Measurements from ENCODE around the gene FGGY. TPM values are rescaled to one million over a fixed set of nuclear protein-coding genes. Genes with fewer than 3 reads are reported as not detected.
A peak's percentile ranks its signal among the peaks of the same experiment; 100 is the strongest.

The FGGY gene
- total and polyA plus RNA-seq, 4 donors: 9.0 to 44.4 (median 21.1) TPM

- no peak for DNase-seq (ENCODE audit: low read depth in 4 of 6, low spot score in 6 of 6)
- Histone ChIP-seq H3K27me3 (ENCODE audit: control insufficient read depth, insufficient read depth, low read length) (no peaks in the 10 kb centered on the region), H3K36me3 (ENCODE audit: control insufficient read depth, insufficient read depth, low read length) (no peaks in the 10 kb centered on the region), H3K4me1 (ENCODE audit: control insufficient read depth, insufficient read depth, low read length) (no peaks in the 10 kb centered on the region), H3K9me3 (ENCODE audit: control insufficient read depth, insufficient read depth, low read length) (no peaks in the 10 kb centered on the region), H3K4me3 (ENCODE audit: low read depth, low read length) (no peak overlapping the region), H3K27ac (ENCODE audit: low read depth, low read length) (no peak overlapping the region)
- WGBS (ENCODE audit: insufficient coverage): 99% methylated on average over 3 of the region's 5 CpGs
Observed at GRCh38 chr1:59415286-59415850, 118.5 kb downstream of the FGGY start.

GRCh38 chr1:59415881-59416280 is 119.0 kb downstream of the FGGY start:
- no peaks in the 10 kb centered on the region for H3K4me1 ChIP-seq (ENCODE audit: control insufficient read depth, insufficient read depth, low read length)
- H3K9me3 ChIP-seq (ENCODE audit: control insufficient read depth, insufficient read depth, low read length): no peaks in the 10 kb centered on the region
- no peak overlapping the region for H3K27ac ChIP-seq (ENCODE audit: low read depth, low read length)
- no peaks in the 10 kb centered on the region for H3K27me3 ChIP-seq (ENCODE audit: control insufficient read depth, insufficient read depth, low read length)
- no peaks in the 10 kb centered on the region for H3K36me3 ChIP-seq (ENCODE audit: control insufficient read depth, insufficient read depth, low read length)
- H3K4me3 ChIP-seq (ENCODE audit: low read depth, low read length): no peak overlapping the region
- DNase-seq (ENCODE audit: low read depth in 4 of 6, low spot score in 6 of 6): no peak

DNA sequence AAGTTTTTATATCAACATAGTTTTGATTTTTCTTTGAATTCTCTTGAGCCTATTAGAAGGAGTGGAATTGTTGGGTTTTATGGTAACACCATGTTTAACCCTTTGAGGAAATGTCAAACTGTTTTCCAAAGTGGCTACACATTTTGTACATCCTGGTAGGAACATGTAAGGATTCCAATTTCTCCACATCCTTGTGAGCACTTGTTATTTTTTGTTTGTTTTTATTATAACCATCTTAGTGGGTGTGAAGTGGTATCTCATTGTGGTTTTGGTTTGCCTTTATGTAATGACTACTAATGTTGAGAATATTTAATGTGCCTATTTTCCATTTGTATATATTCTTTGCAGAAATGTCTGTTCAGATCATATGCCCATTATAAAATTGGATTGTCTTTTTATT is 120.5 kb downstream of the FGGY start:
- H3K36me3 ChIP-seq (ENCODE audit: control insufficient read depth, insufficient read depth, low read length): no peaks in the 10 kb centered on the region
- peaks cover 2% of the 10 kb centered on the region for H3K4me1 ChIP-seq (ENCODE audit: control insufficient read depth, insufficient read depth, low read length)
- no peak for DNase-seq (ENCODE audit: low read depth in 4 of 6, low spot score in 6 of 6)
- H3K27me3 ChIP-seq (ENCODE audit: control insufficient read depth, insufficient read depth, low read length): no peaks in the 10 kb centered on the region
- no peak overlapping the region for H3K4me3 ChIP-seq (ENCODE audit: low read depth, low read length)
- no peak overlapping the region for H3K27ac ChIP-seq (ENCODE audit: low read depth, low read length)
- H3K9me3 ChIP-seq (ENCODE audit: control insufficient read depth, insufficient read depth, low read length): no peaks in the 10 kb centered on the region

DNA sequence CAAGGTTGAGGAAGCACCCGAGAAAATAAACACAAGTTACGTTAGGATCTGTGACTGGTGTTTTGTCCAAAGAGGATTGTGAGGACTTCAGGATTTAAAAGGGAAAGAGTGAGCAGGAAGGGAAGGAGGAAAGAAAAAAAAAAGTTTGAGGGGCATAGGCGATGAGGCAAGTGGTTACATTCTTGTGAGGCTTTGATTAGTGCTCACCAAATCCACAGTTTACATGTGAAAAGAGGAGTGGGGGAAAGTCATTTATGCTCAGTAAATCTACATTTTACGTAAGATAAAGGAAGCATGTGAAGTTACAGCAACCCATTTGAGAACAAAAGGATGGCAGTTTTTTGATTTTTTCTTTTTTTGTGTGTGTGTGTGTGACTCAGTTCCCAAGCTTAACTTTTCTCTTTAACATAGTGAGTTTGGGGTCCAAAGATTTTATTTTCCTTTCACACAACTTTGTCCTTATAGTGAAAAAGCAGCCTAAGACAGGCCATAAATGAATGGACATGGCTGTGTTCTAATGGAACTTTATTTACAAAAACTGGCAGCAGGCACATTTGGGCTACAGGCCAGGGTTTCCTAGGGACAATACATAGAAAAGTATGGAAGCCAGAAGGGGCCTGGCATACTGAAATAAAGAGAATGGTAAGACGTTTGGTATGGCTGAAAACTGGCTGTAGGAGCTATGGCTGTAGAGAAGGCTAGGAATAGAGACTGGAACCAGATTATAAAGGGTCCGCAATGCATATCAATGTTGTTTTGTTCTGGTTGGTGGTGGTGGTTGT is 121.7 kb downstream of the FGGY start:
- H3K27me3 ChIP-seq (ENCODE audit: control insufficient read depth, insufficient read depth, low read length): no peaks in the 10 kb centered on the region
- no peaks in the 10 kb centered on the region for H3K9me3 ChIP-seq (ENCODE audit: control insufficient read depth, insufficient read depth, low read length)
- H3K27ac ChIP-seq (ENCODE audit: low read depth, low read length): peak overlapping the region; percentile 38
- DNase-seq (ENCODE audit: low read depth in 4 of 6, low spot score in 6 of 6): peak in 5 of 6 donors; percentile 20 to 77 (median 31)
- H3K36me3 ChIP-seq (ENCODE audit: control insufficient read depth, insufficient read depth, low read length): no peaks in the 10 kb centered on the region
- H3K4me3 ChIP-seq (ENCODE audit: low read depth, low read length): no peak overlapping the region
- H3K4me1 ChIP-seq (ENCODE audit: control insufficient read depth, insufficient read depth, low read length): peaks cover 3% of the 10 kb centered on the region
- 46% methylated on average over 4 of the region's 6 CpGs for WGBS (ENCODE audit: insufficient coverage)

GRCh38 chr1:59419361-59420140 is 122.7 kb downstream of the FGGY start:
- H3K9me3 ChIP-seq (ENCODE audit: control insufficient read depth, insufficient read depth, low read length): no peaks in the 10 kb centered on the region
- 91% methylated on average over 6 of the region's 6 CpGs for WGBS (ENCODE audit: insufficient coverage)
- no peaks in the 10 kb centered on the region for H3K36me3 ChIP-seq (ENCODE audit: control insufficient read depth, insufficient read depth, low read length)
- no peak overlapping the region for H3K4me3 ChIP-seq (ENCODE audit: low read depth, low read length)
- no peaks in the 10 kb centered on the region for H3K27me3 ChIP-seq (ENCODE audit: control insufficient read depth, insufficient read depth, low read length)
- H3K27ac ChIP-seq (ENCODE audit: low read depth, low read length): no peak overlapping the region
- peak in 1 of 6 donors; percentile 80 for DNase-seq (ENCODE audit: low read depth in 4 of 6, low spot score in 6 of 6)
- peaks cover 3% of the 10 kb centered on the region for H3K4me1 ChIP-seq (ENCODE audit: control insufficient read depth, insufficient read depth, low read length)

GRCh38 chr1:59421232-59421920 is 124.5 kb downstream of the FGGY start:
- WGBS (ENCODE audit: insufficient coverage): no CpG with 5 or more reads among the region's 1 CpG
- no peak for DNase-seq (ENCODE audit: low read depth in 4 of 6, low spot score in 6 of 6)
- H3K4me3 ChIP-seq (ENCODE audit: low read depth, low read length): no peak overlapping the region
- H3K9me3 ChIP-seq (ENCODE audit: control insufficient read depth, insufficient read depth, low read length): no peaks in the 10 kb centered on the region
- peaks cover 3% of the 10 kb centered on the region for H3K4me1 ChIP-seq (ENCODE audit: control insufficient read depth, insufficient read depth, low read length)
- no peaks in the 10 kb centered on the region for H3K36me3 ChIP-seq (ENCODE audit: control insufficient read depth, insufficient read depth, low read length)
- H3K27me3 ChIP-seq (ENCODE audit: control insufficient read depth, insufficient read depth, low read length): no peaks in the 10 kb centered on the region
- no peak overlapping the region for H3K27ac ChIP-seq (ENCODE audit: low read depth, low read length)

DNA sequence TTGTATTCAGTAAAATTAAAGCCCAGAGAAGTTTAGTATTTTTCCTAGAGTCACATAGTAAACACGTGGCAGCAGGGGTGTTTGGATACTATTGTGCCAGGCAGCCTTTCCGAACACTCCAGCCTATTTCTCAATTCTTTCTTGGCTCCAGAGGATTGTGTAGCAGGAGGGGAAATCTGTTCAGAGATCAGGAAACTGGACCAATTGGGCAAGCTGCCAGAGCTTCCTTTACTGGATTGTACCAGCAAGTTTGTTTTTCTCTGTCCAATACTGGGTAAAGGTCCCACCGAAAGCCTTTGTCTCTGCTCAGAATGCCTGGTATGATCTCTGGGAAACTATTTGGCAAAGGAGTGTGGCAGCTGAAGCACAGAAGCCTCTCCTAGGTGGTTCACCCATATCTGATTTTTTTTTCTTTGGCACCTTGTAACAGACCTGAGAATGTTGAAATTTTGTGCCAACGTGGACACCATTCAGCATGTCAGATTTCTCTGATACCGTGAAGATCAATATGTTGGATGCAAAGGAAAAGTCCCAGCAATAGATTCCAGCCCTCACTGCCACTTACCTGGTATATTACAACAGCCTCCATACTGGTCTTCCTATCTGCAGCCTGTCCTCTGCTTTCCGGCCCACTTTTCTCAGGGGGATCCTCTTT is 126.2 kb downstream of the FGGY start:
- peak in 2 of 6 donors; percentile 63 to 90 for DNase-seq (ENCODE audit: low read depth in 4 of 6, low spot score in 6 of 6)
- H3K36me3 ChIP-seq (ENCODE audit: control insufficient read depth, insufficient read depth, low read length): no peaks in the 10 kb centered on the region
- 79% methylated on average over 3 of the region's 6 CpGs for WGBS (ENCODE audit: insufficient coverage)
- no peaks in the 10 kb centered on the region for H3K9me3 ChIP-seq (ENCODE audit: control insufficient read depth, insufficient read depth, low read length)
- H3K27me3 ChIP-seq (ENCODE audit: control insufficient read depth, insufficient read depth, low read length): no peaks in the 10 kb centered on the region
- H3K4me1 ChIP-seq (ENCODE audit: control insufficient read depth, insufficient read depth, low read length): peaks cover 3% of the 10 kb centered on the region
- no peak overlapping the region for H3K4me3 ChIP-seq (ENCODE audit: low read depth, low read length)
- no peak overlapping the region for H3K27ac ChIP-seq (ENCODE audit: low read depth, low read length)

DNA sequence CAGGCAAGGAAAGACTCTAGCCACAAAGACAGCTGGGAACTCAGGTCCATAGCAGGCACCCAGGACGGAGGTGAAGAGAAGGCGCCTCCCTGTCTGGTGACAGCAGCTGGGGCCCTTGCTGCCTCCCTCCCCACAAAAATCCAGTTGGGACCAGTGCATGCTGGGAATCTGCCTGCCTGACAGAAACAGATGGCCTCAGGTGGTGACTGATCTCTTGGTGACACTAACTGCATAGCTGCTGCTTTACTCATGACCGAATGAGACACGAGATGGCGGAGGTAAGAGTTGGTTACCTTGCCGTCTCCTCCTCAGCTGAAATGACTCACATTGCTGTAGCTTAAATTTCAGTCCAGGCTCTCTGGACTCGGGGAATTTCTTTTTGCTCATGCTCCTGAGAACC is 130.3 kb downstream of the FGGY start:
- DNase-seq (ENCODE audit: low read depth in 4 of 6, low spot score in 6 of 6): no peak

DNA sequence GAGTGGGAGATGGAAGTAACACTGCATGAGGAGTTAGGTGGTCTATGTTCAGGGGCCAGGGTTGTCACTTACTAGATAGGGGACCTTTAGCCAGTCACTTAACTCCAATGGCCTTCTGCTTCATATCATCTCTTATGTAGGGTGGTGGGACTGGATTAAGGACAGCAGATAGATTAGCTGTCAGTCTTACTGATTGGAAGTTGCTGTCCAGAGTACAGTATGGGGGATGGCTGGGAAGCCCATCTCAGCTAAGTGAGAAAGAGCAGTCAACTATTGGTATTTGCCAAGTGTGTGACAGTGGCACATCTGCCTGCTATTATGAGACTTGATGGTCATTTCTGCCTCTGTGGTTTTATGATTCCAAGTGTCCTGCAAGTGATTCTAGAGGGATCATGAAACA is 130.9 kb downstream of the FGGY start:
- H3K27ac ChIP-seq (ENCODE audit: low read depth, low read length): no peak overlapping the region
- no peaks in the 10 kb centered on the region for H3K36me3 ChIP-seq (ENCODE audit: control insufficient read depth, insufficient read depth, low read length)
- no peaks in the 10 kb centered on the region for H3K4me1 ChIP-seq (ENCODE audit: control insufficient read depth, insufficient read depth, low read length)
- no peaks in the 10 kb centered on the region for H3K27me3 ChIP-seq (ENCODE audit: control insufficient read depth, insufficient read depth, low read length)
- no peak overlapping the region for H3K4me3 ChIP-seq (ENCODE audit: low read depth, low read length)
- no peak for DNase-seq (ENCODE audit: low read depth in 4 of 6, low spot score in 6 of 6)
- H3K9me3 ChIP-seq (ENCODE audit: control insufficient read depth, insufficient read depth, low read length): no peaks in the 10 kb centered on the region

More for the DNA sequence above, 130.3 kb downstream of the FGGY start:
- 94% methylated on average over 7 of the region's 7 CpGs for WGBS (ENCODE audit: insufficient coverage)
- no peak overlapping the region for H3K4me3 ChIP-seq (ENCODE audit: low read depth, low read length)
- no peaks in the 10 kb centered on the region for H3K36me3 ChIP-seq (ENCODE audit: control insufficient read depth, insufficient read depth, low read length)
- peaks cover 3% of the 10 kb centered on the region for H3K4me1 ChIP-seq (ENCODE audit: control insufficient read depth, insufficient read depth, low read length)
- H3K27ac ChIP-seq (ENCODE audit: low read depth, low read length): no peak overlapping the region
- no peaks in the 10 kb centered on the region for H3K9me3 ChIP-seq (ENCODE audit: control insufficient read depth, insufficient read depth, low read length)
- H3K27me3 ChIP-seq (ENCODE audit: control insufficient read depth, insufficient read depth, low read length): no peaks in the 10 kb centered on the region

All from spinal cord (tissue), 10 donors.